GM19438 (cell line): ENCODE results near the gene GP9.
A peak's percentile ranks its signal among the peaks of the same experiment; 100 is the strongest.

ENCODE experiments used
- ATAC-seq: cut with Tn5 transposase; IDR thresholded peaks from one replicate; pipeline ENCODE4 v1.9.1; 2021; ENCODE audit warnings: low read depth; ENCODE audit not compliant: unreplicated experiment

GP9 gene

DNA sequence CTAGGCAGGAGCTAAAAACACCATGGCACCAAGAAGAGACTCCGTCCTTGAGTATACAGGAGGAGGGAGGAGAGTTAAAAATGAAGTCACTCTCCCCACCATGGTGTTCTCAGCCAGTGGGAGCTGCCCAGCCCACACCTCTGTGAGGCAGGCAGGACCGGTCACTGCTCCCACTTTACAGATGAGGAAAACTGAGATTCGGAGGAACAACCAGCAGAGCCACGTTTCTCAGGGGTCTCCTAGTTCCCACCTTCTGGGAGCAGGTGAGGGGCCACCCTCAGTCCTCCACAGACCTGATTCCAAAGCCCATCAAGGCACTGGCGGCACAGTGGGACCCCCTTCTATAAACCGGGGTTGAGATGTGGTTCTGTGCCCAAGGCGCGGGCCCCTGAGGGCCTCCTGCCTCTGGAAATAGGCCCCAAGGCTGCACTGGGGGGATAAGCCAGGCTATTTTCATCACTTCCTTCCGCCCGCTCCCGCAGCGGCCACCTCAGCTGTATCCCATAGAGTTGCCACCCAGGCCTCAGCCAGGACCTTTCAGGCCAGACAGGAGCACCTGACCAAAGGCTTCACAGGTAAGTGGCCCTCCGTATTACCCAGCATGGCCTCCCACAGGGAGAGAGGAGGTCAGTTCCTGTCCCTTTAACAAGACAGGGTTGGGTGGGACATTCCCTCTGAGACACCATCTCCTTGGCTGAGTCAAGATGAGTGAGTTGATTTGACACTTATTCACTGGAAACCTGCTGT is at the start of gene GP9:
Gene GP9 (plus strand): TSS at position 504 of the 747 bp plus-strand sequence. CDS start 961 bp downstream, outside the sequence.
- no peak for ATAC-seq

DNA sequence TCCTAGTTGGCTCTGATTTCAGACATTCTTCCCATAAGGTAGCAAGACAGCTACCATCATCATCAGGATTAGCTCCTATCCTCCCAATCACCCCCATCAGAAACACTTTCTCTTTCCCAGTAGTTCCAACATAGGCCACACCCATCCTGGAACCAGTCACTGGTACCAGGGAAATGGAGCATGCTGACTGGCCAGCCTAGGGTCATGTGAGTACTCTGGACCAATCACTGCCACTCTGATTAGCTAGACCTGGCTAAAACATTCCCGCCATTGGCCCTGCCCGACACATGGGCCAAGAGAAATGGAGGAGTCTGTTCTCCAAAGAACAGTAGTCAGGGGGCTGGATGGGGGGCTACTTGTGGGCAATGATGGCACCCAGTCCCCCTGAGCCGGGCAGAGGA is 47.1 kb upstream of the GP9 start:
- no peak for ATAC-seq

DNA sequence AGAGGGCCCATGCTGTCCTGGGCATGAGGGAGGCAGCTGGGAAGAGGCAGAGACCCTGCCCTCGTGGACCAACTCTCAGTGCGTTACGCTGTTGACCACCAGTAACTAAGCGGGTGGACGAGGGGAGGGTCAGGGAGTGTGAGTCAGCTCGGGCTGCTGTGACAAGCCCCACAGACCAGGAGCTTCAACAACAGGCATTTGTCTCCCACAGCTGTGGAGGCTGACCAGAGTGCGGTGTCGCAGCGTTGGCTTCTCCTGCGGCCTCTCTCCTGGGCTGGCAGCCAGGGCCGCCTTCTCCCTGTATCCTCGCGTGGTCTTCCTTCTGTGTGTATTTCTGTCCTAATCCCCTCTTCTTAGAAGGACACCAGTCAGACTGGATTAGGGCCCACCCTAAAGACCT is 46.4 kb upstream of the GP9 start:
- no peak for ATAC-seq

DNA sequence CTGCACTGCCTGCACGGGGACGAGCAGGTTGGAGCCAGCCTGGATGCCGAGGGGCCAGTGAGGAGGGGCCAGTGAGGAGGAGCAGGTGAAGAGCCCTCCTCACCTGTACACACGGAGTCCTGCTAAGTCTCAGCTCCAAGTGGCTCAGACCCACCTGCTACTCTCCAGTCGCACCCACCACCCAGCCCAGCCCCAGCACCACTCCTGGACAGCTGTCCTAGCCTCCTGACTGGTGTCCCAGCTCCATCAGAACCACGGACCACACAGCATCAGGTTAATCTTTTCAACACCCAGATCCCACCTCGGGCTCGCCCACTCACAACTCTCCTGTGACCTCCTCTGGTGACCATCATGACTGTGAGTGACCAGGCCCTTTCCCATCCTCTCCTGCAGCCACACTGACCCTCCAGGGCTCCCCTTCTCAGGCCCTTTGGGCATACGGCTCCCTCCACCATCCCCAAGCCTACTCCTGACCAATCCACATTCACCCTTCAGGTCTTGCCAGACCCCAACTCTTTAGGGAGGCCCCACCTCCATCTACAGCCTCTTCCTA is 45.7 kb upstream of the GP9 start:
- no peak for ATAC-seq

GRCh38 chr3:129015388-129016105 is 45.0 kb upstream of the GP9 start:
- no peak for ATAC-seq

- ATAC-seq, result peak; percentile 43
Measured at GRCh38 chr3:129016356-129016719, 44.2 kb upstream of the GP9 start.

- no peak for ATAC-seq
Measured at GRCh38 chr3:129016720-129017483, 43.7 kb upstream of the GP9 start.

GRCh38 chr3:129017484-129017899 is 43.1 kb upstream of the GP9 start:
- ATAC-seq, result no peak

DNA sequence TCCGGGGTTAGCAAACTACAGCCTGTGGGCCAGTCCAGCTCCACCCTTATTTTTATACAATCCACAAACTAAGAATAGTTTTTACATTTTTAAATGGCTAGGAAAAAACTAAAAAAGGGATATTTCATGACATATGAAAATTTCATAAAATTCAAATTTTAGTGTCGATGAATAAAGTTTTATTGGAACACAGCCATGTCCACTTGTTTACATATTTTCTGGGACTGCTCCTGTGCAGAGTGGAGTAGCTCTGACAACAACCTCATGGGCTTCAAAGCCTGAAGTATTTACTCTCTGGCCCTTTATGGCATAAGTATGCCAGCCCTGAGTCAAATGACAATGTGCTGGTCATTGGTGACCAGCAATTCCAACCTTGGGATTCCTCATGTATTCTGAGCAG is 42.3 kb upstream of the GP9 start:
- ATAC-seq, result no peak

- no peak for ATAC-seq
Measured at GRCh38 chr3:129018751-129019150, 41.8 kb upstream of the GP9 start.

- no peak for ATAC-seq
Measured at GRCh38 chr3:129019266-129019665, 41.3 kb upstream of the GP9 start.

- ATAC-seq, result no peak
Measured at GRCh38 chr3:129020691-129021090, 39.9 kb upstream of the GP9 start.

DNA sequence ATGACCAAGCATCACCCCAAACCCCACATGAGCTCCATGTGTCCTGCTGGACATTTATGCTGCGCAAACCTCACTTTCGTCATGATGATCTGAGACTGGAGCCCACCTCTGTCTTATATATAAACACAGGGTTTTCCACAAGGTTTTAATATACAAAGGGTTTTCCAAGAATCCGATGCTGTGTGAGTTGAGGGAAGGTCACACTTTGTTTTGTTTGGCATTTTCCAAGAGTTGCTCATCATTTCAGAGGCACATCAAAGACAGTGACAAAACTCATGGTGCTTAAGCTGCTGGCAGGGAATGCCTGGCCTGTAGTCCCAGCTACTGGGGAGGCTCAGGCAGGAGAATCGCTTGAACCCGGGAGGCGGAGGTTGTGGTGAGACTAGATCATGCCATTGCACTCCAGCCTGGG is 39.4 kb upstream of the GP9 start:
- ATAC-seq, result no peak

DNA sequence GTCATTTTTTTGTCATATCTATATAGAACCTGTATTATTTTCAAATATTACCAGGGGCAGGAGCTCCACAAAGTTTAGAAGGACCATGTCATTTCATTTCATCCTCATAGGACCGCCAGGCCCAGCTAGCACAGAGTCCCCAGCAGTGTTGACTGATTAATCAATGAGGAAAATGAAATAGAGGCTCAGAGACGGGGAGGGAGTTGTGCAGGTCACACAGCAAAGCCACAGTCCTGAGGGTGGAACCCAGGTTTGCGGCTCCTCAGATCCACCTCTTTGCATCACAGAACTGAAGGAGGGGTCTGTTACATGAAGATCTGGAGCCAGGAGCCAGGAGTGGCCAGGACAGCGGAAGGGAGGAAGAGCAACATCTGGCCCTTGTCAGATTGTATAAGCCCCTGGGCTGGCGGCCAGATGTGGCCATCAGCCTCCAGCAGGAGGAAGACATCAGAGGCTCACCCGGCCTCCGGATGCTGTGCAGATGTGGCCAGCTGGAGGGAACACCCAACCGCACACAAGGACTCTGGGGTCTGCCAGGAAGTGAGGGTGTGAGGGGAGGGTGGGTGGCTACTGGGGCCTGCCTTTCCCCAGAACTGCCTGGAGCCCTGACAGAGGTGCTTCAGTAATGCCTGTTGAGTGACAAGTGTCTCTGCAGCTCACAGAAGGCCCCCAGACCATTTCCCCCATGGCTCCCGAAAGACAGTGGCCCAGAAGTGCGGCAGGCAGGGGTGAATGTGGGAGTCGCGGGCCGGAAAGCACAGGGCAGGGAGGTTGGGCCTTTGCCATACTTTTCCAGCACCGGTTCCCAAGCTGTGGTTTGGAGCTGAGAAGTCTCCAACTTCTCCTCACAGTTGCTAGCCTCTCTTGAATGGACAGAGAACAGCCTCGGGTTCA is 38.2 kb upstream of the GP9 start:
- ATAC-seq, result no peak

- no peak for ATAC-seq
Measured at GRCh38 chr3:129023008-129023358, 37.6 kb upstream of the GP9 start.

DNA sequence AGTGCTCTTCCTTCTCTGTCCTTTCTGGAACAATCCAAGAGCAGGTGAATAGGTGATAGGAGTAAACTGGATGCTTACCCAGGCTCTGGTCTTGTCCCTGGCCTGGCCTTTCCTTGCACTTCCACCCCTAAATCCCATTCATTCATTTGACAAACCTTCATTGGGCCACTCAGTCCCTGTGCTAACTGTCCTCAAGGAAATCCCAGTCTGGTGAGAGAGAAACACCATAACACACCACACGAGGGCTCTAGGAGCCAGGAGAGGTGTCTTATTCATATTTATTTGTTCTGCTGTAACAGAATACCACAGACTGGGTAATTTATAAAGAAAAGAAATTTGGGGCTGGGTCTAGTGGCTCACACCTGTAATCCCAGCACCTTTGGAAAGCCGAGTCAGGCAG is 36.7 kb upstream of the GP9 start:
- ATAC-seq, result no peak

- no peak for ATAC-seq
Measured at GRCh38 chr3:129025108-129025507, 35.5 kb upstream of the GP9 start.

DNA sequence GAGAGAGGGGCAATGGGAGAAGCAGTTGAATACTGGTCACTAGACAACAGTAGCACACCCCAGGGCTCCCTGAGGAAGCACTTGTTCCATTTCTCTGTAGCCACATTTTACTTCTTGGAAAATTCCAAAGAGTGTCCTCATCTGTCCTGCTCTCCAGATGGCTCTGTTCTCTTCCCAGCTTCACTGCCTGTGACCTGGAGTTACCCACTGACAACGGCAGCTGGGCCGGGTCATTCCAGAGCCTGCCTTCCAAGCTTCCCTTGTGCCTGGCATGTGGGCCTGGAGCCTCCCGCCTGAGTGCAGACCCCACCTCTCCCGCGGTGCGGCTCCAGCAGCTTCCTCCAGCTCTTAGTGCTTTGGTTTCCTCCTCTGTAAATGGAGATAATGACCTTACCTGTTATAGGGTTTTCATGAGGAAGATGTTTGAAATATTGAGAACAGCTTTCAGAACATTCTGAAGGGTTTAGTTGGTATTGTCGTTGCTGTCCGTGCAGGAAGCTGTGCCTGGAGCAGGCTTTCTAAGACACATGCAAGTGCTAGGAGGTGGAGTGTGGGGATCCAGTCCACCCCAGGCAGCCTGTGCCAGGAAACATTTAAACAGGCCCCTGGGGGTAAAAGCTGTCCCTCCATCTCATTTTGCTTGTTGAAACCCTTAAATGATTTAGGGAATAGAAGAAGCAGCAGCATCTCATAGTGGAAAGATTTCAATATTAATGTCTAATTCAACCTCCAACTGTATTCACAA is 34.7 kb upstream of the GP9 start:
- ATAC-seq, result no peak

GRCh38 chr3:129026728-129027543 is 33.6 kb upstream of the GP9 start:
- peak; percentile 99 for ATAC-seq
